Dermis blood vessel endothelial cell (primary cell): ENCODE results near the gene SLC44A3. TPM values are rescaled to one million over a fixed set of nuclear protein-coding genes. Genes with fewer than 3 reads are reported as not detected.
"Not testable (repeated sequence)": the region's sequence is repeated elsewhere in the genome, so short reads cannot be mapped to it uniquely, and the experiment has no call there.

Source experiments
- DNase-seq: peaks from one replicate; pipeline ENCODE4 v3.0.0; 2010
- total RNA-seq: library from RNA; depleted of rRNA; stranded (reverse); fragments of >200 nt; gene quantifications from 2 replicates; pipeline ENCODE4 v1.2.3, GENCODE V29; 2014

The SLC44A3 gene
- total RNA-seq, 1 donor from 2014 or later: 2.9 TPM

GRCh38 chr1:94936861-94937620, 116.9 kb downstream of the SLC44A3 start:
- DNase-seq: peak; percentile 48

- DNase-seq: no peak
Observed at GRCh38 chr1:94937820-94938219, 117.7 kb downstream of the SLC44A3 start.

- no peak for DNase-seq
Observed at GRCh38 chr1:94940738-94941137, 120.6 kb downstream of the SLC44A3 start.

GRCh38 chr1:94941480-94941879, 121.3 kb downstream of the SLC44A3 start:
- DNase-seq: not testable (repeated sequence)

GRCh38 chr1:94942171-94943128, 122.3 kb downstream of the SLC44A3 start:
- DNase-seq: no peak

Other genes starting within 250 kb of the SLC44A3 start
- gene CNN3, start 106.8 kb downstream of the SLC44A3 start, total RNA-seq: 578 and 589 TPM in 2 replicates